ENCODE measurements around the gene PLA2G2C. TPM values are rescaled to one million over a fixed set of nuclear protein-coding genes. Genes with fewer than 3 reads are reported as not detected.

PLA2G2C gene
- total and polyA plus RNA-seq, 4 donors, result not detected

DNA sequence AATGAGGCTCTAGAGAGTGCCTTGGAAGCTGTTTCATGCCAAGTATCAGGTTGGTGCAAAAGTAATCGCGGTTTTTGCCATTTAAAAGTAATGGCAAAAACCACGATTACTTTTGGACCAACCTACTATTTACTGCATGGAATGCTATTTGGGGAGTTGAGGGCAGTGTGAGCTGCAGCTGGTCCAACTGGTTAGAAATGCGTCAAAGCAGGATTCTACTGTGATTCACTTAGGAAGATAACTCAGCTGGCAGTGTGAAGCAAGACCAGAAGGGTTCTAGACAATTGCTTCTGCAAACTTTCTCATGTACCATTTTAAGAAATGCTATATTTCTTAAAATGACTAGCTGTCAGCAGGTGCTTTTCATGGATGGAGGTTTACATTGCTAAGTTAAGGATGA, 21.2 kb upstream of the PLA2G2C start:
- Histone ChIP-seq H3K9me3 (ENCODE audit: control insufficient read depth in 4 of 4, low read length in 3 of 4) (no peaks in the 10 kb centered on the region), H3K9ac (ENCODE audit: low read depth in 1 of 2, low read length in 2 of 2) (no peak overlapping the region), H3K36me3 (ENCODE audit: control insufficient read depth in 4 of 4, insufficient read depth in 3 of 4, low read depth in 1 of 4, low read length in 3 of 4) (no peaks in the 10 kb centered on the region), H3K27ac (ENCODE audit: low read depth in 1 of 2, low read length in 2 of 2) (no peak overlapping the region), H3K27me3 (ENCODE audit: control insufficient read depth in 4 of 4, insufficient read depth in 4 of 4, low read length in 3 of 4) (no peaks in the 10 kb centered on the region), H3K4me3 (ENCODE audit: low read depth in 1 of 3, low read length in 3 of 3) (no peak overlapping the region), H3K4me1 (ENCODE audit: control insufficient read depth in 4 of 4, insufficient read depth in 4 of 4, low read length in 3 of 4) (peaks cover 0 to 3% (median 2%) of the 10 kb centered on the region in 4 donors)
- no peak for DNase-seq (ENCODE audit: low spot score)
- TF ChIP-seq EGR1 (IDR thresholded peaks at IDR 0.05; ENCODE audit: low read depth in 2 of 2) (no peak), TAF1 (conservative IDR thresholded peaks at IDR 0.05) (no peak), FOXA1 (IDR thresholded peaks at IDR 0.05) (no peak), ZBTB33 (IDR thresholded peaks at IDR 0.05) (no peak), HNF4G (IDR thresholded peaks at IDR 0.05) (no peak), SP1 (IDR thresholded peaks at IDR 0.05) (no peak), YY1 (IDR thresholded peaks at IDR 0.05) (no peak), RAD21 (IDR thresholded peaks at IDR 0.05) (no peak), RXRA (IDR thresholded peaks at IDR 0.05) (no peak), HNF4A (conservative IDR thresholded peaks at IDR 0.05) (no peak), GABPA (IDR thresholded peaks at IDR 0.05 in 1 of 2, conservative IDR thresholded peaks at IDR 0.05 in 1 of 2) (no peak), MAX (IDR thresholded peaks at IDR 0.05) (no peak), FOXA2 (IDR thresholded peaks at IDR 0.05) (no peak), JUND (IDR thresholded peaks at IDR 0.05) (no peak)
- TF ChIP-seq, protein P1, sequence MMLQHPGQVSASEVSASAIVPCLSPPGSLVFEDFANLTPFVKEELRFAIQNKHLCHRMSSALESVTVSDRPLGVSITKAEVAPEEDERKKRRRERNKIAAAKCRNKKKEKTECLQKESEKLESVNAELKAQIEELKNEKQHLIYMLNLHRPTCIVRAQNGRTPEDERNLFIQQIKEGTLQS (IDR thresholded peaks at IDR 0.05), result no peak
- TF ChIP-seq, protein P2, sequence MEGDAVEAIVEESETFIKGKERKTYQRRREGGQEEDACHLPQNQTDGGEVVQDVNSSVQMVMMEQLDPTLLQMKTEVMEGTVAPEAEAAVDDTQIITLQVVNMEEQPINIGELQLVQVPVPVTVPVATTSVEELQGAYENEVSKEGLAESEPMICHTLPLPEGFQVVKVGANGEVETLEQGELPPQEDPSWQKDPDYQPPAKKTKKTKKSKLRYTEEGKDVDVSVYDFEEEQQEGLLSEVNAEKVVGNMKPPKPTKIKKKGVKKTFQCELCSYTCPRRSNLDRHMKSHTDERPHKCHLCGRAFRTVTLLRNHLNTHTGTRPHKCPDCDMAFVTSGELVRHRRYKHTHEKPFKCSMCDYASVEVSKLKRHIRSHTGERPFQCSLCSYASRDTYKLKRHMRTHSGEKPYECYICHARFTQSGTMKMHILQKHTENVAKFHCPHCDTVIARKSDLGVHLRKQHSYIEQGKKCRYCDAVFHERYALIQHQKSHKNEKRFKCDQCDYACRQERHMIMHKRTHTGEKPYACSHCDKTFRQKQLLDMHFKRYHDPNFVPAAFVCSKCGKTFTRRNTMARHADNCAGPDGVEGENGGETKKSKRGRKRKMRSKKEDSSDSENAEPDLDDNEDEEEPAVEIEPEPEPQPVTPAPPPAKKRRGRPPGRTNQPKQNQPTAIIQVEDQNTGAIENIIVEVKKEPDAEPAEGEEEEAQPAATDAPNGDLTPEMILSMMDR (IDR thresholded peaks at IDR 0.05; ENCODE audit: low read depth, low read length, missing input control), result no peak
- 80% methylated on average over 4 of the region's 4 CpGs for WGBS

DNA sequence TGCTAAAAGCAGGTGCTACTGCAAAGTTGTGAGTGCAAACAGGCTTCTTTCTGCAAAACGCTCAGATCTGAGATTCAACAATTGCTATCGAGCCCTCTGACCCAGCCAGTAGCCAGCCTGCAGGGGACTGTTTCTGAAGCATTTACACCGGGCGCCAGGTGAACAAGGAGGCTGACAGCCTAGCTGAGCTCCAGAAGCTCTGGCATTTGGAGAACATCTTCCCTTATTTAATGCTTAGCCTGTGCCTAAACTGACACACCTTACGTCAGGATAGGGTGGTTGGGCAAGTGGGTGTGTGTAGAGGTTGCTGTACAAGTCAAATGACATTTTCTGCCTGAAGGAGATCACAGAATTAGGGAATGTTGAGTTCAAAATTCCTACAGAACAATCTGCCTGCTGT, 15.8 kb upstream of the PLA2G2C start:
- TF ChIP-seq NR2F2 (IDR thresholded peaks at IDR 0.05) (no peak), JUND (IDR thresholded peaks at IDR 0.05) (no peak), RAD21 (IDR thresholded peaks at IDR 0.05) (no peak), GABPA (IDR thresholded peaks at IDR 0.05 in 1 of 2, conservative IDR thresholded peaks at IDR 0.05 in 1 of 2) (no peak), YY1 (IDR thresholded peaks at IDR 0.05) (no peak), HNF4A (conservative IDR thresholded peaks at IDR 0.05) (no peak), FOXA2 (IDR thresholded peaks at IDR 0.05) (no peak), ZBTB33 (IDR thresholded peaks at IDR 0.05) (no peak), MAX (IDR thresholded peaks at IDR 0.05) (no peak), RXRA (IDR thresholded peaks at IDR 0.05) (no peak), EGR1 (IDR thresholded peaks at IDR 0.05; ENCODE audit: low read depth in 2 of 2) (no peak), HNF4G (IDR thresholded peaks at IDR 0.05) (no peak), FOXA1 (IDR thresholded peaks at IDR 0.05) (no peak), TAF1 (conservative IDR thresholded peaks at IDR 0.05) (no peak)
- TF ChIP-seq, protein P3, sequence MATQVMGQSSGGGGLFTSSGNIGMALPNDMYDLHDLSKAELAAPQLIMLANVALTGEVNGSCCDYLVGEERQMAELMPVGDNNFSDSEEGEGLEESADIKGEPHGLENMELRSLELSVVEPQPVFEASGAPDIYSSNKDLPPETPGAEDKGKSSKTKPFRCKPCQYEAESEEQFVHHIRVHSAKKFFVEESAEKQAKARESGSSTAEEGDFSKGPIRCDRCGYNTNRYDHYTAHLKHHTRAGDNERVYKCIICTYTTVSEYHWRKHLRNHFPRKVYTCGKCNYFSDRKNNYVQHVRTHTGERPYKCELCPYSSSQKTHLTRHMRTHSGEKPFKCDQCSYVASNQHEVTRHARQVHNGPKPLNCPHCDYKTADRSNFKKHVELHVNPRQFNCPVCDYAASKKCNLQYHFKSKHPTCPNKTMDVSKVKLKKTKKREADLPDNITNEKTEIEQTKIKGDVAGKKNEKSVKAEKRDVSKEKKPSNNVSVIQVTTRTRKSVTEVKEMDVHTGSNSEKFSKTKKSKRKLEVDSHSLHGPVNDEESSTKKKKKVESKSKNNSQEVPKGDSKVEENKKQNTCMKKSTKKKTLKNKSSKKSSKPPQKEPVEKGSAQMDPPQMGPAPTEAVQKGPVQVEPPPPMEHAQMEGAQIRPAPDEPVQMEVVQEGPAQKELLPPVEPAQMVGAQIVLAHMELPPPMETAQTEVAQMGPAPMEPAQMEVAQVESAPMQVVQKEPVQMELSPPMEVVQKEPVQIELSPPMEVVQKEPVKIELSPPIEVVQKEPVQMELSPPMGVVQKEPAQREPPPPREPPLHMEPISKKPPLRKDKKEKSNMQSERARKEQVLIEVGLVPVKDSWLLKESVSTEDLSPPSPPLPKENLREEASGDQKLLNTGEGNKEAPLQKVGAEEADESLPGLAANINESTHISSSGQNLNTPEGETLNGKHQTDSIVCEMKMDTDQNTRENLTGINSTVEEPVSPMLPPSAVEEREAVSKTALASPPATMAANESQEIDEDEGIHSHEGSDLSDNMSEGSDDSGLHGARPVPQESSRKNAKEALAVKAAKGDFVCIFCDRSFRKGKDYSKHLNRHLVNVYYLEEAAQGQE (IDR thresholded peaks at IDR 0.05), result no peak
- TF ChIP-seq, protein P2 (IDR thresholded peaks at IDR 0.05; ENCODE audit: low read depth, low read length, missing input control), result no peak
- TF ChIP-seq, protein P1 (IDR thresholded peaks at IDR 0.05), result no peak
- Histone ChIP-seq H3K9ac (ENCODE audit: low read depth in 1 of 2, low read length in 2 of 2) (no peak overlapping the region), H3K27me3 (ENCODE audit: control insufficient read depth in 4 of 4, insufficient read depth in 4 of 4, low read length in 3 of 4) (no peaks in the 10 kb centered on the region), H3K36me3 (ENCODE audit: control insufficient read depth in 4 of 4, insufficient read depth in 3 of 4, low read depth in 1 of 4, low read length in 3 of 4) (no peaks in the 10 kb centered on the region), H3K4me3 (ENCODE audit: low read depth in 1 of 3, low read length in 3 of 3) (no peak overlapping the region), H3K4me1 (ENCODE audit: control insufficient read depth in 4 of 4, insufficient read depth in 4 of 4, low read length in 3 of 4) (no peaks in the 10 kb centered on the region), H3K27ac (ENCODE audit: low read depth in 1 of 2, low read length in 2 of 2) (no peak overlapping the region), H3K9me3 (ENCODE audit: control insufficient read depth in 4 of 4, low read length in 3 of 4) (no peaks in the 10 kb centered on the region)
- 90% methylated on average over 5 of the region's 5 CpGs for WGBS
- no peak for DNase-seq (ENCODE audit: low spot score)
